GM21390 (cell line): ENCODE data around the gene AGTPBP1.
"Not testable (repeated sequence)": the region's sequence is repeated elsewhere in the genome, so short reads cannot be mapped to it uniquely, and the experiment has no call there.

ENCODE experiments used
- ATAC-seq: cut with Tn5 transposase; IDR thresholded peaks from one replicate; pipeline ENCODE4 v1.9.1; 2021; ENCODE audit not compliant: unreplicated experiment

Gene AGTPBP1

DNA sequence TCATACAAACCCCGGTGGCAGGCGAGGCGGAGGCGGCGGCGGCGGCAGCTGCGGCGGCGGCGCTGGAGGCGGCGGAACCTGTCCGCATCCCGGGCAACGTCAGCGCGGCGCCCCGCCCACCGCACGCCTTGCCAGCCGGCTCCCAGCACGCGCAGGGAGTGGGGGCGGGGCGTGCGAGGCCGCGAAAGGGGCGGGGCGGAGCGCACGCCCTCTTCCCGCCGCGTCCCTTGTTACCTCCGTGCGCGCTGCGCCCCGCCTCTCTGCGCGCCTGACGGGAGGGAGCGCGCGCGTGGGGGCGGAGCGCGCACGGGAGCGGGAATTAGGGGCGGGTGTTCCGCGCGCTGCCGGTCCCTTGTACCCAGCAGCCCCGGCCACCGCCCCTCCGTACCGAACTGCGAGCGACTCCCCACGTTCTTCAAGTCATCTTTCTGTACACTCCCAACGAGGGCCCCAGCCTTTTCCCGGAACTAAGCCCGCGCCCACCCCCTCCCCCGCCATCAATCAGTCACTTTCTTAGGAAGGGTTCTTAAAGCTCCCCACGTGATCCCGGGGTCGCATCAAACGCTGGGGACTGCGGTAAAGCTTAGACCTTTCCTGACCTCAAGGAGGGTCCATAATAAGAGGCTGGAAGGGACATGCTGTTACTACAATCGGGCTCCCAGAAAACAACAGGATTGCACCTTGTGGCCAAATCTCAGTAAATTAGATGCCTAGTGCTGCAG is at the start of gene AGTPBP1:
AGTPBP1 (minus strand) TSS at position 80 of the 722 bp plus-strand sequence. CDS start 29,421 bp downstream, outside the sequence.
- ATAC-seq = peak; percentile 82

GRCh38 chr9:85786116-85786515 is 44.4 kb upstream of the AGTPBP1 start:
- ATAC-seq = not testable (repeated sequence)

- not testable (repeated sequence) for ATAC-seq
Observed at GRCh38 chr9:85773844-85774243, 32.1 kb upstream of the AGTPBP1 start.

DNA sequence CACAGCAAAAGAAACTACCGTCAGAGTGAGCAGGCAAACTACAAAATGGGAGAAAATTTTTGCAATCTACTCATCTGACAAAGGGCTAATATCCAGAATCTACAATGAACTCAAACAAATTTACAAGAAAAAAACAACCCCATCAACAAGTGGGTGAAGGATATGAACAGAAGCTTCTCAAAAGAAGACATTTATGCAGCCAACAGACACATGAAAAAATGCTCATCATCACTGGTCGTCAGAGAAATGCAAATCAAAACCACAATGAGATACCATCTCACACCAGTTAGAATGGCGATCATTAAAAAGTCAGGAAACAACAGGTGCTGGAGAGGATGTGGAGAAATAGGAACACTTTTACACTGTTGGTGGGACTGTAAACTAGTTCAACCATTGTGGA is 20.0 kb upstream of the AGTPBP1 start:
- not testable (repeated sequence) for ATAC-seq

DNA sequence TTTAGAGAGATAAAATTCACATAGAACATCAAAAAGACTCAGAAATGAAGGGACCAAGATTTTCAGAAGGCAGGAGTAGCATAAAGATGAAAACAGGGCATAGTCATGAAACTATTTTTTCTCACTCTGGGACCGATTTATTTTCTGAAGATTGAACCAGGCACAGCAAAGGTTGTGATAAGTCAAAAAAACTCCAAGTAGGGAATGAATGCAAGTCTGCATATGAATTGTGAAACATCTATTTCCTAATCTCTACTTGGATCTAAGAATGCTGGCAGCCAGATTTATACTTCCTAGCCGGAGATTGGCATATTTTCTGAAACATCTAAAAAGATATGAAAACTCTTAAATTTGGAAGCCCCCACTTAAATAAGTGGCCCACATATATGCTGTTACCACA is 16.0 kb upstream of the AGTPBP1 start:
- ATAC-seq = not testable (repeated sequence)

- not testable (repeated sequence) for ATAC-seq
Observed at GRCh38 chr9:85756216-85756615, 14.5 kb upstream of the AGTPBP1 start.

- ATAC-seq = no peak
Observed at GRCh38 chr9:85746309-85746708, 4.6 kb upstream of the AGTPBP1 start.

- ATAC-seq = no peak
Observed at GRCh38 chr9:85745203-85745602, 3.4 kb upstream of the AGTPBP1 start.

- no peak for ATAC-seq
Observed at GRCh38 chr9:85744480-85744879, 2.7 kb upstream of the AGTPBP1 start.

DNA sequence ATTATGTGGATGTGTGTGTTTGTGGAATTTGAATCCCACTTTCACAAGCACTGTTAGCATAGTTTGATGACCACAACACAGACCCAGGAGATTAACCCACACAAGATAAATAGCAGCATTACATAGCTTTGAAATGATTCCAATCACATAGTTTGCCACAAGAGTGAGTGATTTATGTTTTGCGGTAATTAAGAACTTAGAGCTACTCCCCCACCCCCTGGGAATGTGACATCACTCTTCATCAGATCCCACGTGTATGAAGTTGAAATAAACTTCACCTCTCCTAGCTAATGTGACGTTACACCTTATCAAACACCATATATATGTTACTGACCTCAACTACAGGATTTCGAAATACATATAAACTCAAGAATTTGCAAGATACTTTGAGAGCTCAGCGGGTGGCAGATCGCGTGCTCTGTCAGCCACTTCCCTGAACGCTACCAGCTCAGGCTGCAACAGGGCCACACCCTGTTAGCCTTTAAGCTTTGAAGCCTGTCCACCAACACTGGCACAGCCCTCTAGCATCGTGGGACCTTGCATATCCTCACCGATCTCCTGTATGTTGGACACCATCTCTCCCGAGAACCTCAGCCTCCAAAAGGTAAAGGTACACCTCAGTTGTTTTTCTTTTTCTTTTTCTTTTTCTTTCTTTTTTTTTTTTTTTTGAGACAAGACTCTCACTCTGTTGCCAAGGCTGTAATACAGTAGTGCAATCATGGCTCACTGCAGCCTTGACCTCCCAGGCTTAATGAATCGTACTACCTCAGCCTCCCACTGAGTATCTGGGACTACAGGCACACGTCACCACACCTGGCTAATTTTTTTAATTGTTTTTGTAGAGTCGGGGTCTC is 1.7 kb upstream of the AGTPBP1 start:
- ATAC-seq = no peak

GRCh38 chr9:85742597-85742936 is 813 bp upstream of the AGTPBP1 start:
- no peak for ATAC-seq

DNA sequence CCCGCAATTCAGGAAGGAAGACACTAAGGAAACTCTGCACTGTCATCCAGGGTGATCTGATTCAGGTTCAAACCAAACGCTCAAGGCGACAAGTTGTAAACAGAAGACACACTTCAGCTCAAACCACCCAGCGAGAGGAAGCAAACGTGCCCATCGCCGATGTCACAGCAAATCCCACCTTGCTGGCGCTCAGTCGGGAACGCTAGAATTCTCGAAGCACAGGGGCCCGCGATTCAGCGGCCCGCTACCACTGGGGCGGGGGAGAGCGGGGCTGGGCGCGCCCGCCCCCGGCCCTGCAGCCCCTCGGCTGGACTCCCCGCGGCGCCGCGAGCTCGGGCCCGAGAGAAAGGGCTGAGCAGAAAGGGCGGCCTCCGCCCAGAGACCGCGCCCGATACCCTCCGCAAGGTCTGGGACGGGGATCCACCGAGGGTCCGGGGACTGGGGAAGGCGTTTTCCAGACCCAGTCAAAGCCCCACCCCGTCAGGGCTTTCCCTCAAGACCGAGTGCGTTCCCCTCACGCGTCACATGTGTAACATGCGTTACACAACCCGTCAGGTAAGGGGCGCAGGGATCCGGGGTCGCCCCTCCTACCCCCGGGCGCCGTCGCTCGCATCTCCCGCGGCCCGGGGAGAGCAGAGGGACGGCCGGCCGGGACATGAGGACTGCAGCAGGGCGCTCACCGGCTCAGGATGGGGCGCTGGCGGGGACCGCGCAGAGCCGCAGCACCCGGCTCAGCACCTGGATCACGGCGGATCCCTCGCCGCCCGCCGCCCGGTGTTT is 469 bp downstream of the AGTPBP1 start:
- peak; percentile 48 for ATAC-seq

GRCh38 chr9:85740787-85741094 is 1.0 kb downstream of the AGTPBP1 start:
- ATAC-seq = no peak

DNA sequence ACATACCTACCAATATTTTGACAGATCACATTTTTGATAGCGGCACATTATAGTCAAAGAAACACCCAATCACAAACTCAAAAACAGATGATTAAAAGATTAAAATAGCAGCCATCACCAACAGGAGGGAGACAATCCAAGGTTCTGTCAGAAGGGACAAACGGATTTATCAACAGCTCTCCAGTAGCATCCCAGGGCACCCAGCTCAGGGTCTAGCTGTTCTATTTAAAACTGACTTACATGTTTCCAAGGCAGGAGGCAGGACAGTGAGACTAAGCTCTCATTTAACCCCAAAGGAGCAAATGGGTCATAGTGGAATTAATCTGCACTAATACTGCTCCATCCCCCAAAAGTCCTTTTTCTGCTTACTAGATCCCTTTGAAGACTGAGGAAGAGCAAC is 3.2 kb downstream of the AGTPBP1 start:
- ATAC-seq = no peak

GRCh38 chr9:85737671-85738070 is 4.1 kb downstream of the AGTPBP1 start:
- no peak for ATAC-seq

- no peak for ATAC-seq
Observed at GRCh38 chr9:85730916-85731630, 10.7 kb downstream of the AGTPBP1 start.

- ATAC-seq = no peak
Observed at GRCh38 chr9:85729882-85730281, 11.9 kb downstream of the AGTPBP1 start.

- no peak for ATAC-seq
Observed at GRCh38 chr9:85727500-85727899, 14.3 kb downstream of the AGTPBP1 start.

GRCh38 chr9:85726737-85727136 is 15.0 kb downstream of the AGTPBP1 start:
- ATAC-seq = no peak

DNA sequence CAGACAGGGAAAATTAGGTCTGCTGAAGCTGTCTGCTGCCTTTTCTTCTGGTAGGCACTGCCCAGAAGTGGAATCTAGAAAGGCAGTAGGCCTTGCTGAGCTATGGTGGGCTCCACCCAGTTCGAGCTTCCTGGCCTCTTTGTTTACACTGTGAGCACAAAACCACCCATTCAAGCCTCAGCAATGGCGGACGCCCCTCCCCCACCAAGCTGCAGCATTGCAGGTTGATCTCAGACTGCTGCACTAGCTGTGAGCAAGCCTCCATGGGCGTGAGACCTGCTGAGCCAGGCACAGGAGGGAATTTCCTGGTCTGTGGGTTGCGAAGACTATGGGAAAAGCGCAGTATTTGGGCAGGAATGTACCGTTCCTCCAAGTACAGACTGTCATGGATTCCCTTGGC is 18.5 kb downstream of the AGTPBP1 start:
- ATAC-seq = no peak

GRCh38 chr9:85719411-85719810 is 22.3 kb downstream of the AGTPBP1 start:
- not testable (repeated sequence) for ATAC-seq
